Stimulated activated CD4-positive, alpha-beta T cell treated with anti-CD3 and anti-CD28 coated beads, Interleukin-1b, Interleukin-23, amount 100 ng/mL, for 24 hours (primary cell): ENCODE data around the gene GPSM3.
A peak's percentile ranks its signal among the peaks of the same experiment; 100 is the strongest.
"Not testable (repeated sequence)": the region's sequence is repeated elsewhere in the genome, so short reads cannot be mapped to it uniquely, and the experiment has no call there.

Experiments
- DNase-seq, 4 experiments: peaks; one replicate each; pipeline ENCODE4 v3.0.0-alpha.2; 2020; ENCODE audit warnings: low read depth in 4 of 4, low spot score in 1 of 4

The GPSM3 gene, protein sequence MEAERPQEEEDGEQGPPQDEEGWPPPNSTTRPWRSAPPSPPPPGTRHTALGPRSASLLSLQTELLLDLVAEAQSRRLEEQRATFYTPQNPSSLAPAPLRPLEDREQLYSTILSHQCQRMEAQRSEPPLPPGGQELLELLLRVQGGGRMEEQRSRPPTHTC

DNA sequence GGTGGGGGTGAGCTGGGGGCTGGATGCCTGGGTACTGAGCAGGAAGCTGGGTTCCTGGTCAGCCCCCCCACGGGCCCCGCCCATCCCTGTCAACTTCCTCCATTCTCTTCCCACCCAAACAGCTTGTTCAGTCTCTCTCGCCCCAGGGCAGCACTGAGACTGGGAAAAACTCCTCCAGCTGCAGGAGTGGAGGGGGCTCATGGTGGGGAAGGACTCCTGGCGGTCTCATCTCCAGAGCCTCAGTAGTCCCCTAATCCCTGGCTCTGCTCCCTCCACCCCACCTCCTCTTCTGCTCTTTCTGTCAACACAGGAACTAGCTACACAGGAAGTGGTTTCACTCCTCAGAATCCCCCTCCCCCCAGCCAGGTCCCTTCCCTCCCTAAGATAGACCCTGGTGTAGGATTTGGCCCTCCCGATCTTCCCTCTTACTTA is at the start of gene GPSM3:
Gene GPSM3 (minus strand): TSS at position 36 of the 432 bp plus-strand sequence. CDS start 130 bp downstream, outside the sequence.
- DNase-seq: peak in 1 of 4 experiments; percentile 47

GRCh38 chr6:32240686-32241085 is 48.2 kb upstream of the GPSM3 start:
- DNase-seq: no peak

DNA sequence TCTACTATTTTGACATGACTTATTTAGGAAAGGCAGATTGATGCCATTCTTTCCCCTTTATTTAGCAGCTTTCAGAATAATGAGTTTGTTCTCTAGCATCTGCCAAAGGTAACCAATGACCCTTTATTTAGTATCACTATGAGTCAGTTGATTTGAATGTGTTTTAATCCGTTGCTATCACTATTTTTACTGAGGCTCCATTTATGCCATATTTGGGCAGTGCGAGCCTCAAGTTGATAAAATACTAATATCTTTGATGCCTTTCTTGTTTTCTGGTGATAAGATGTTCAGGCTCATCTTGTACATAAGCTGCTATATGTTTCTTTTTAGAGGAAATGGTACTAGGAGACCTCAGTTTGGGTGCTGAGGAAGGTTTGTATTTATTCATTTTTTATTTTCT is 47.0 kb upstream of the GPSM3 start:
- DNase-seq: no peak

GRCh38 chr6:32234934-32235333 is 42.5 kb upstream of the GPSM3 start:
- DNase-seq: no peak

- DNase-seq: no peak
These were observed 34.0 kb upstream of the GPSM3 start for GRCh38 chr6:32226434-32226833.

GRCh38 chr6:32224696-32225095 is 32.3 kb upstream of the GPSM3 start:
- DNase-seq: no peak

DNA sequence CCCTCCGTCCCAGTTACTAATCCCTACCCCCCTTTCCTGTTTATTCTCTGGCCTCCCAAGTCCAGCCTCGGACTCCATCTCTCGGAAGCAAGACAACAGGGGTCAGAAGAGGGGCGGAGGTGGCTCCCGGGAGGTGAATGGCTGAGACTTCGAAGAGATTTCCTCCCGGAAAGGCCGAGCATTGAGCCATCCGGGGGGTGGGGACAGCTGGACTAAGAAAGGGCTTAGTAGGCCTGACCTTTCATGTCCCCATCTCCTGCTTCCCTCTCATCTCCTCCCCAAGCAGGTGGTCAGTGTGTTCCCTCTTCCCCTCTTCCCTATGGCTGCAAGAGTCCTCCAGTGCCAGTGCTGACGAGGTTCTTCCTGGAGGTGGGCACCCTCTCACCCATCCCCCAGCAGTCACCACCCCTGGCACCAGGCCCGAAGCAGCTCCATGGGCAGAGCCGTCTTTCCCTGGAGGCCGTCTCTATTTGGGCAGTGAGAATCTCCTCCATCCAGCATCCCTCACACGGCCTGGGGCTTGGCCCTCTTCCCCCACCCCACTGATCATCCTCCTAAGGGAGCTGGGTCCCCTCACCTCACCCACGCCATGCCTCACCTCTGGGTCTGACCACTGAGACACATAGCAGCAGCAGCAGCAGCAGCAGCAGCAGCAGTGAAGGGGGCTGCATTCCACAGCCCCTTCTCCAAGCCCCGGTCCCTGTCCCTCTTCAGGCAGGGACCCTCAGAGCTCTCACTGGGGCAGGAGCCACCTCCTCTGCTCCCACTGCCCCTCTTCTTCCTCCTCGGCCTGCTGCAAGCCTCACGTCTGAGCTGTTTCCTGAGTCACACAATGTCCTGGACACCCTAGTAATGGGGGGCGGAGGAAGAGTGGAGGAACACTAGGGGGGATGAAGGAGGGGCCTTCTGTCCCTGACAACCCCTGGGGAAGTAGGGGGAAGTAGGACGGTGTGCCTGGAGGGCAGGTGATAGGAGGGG is 31.1 kb upstream of the GPSM3 start, which contains the start of gene NOTCH4:
Gene NOTCH4 (minus strand): TSS at position 810 of the 978 bp plus-strand sequence. CDS start 139 bp downstream, at position 671.
- no peak for DNase-seq

DNA sequence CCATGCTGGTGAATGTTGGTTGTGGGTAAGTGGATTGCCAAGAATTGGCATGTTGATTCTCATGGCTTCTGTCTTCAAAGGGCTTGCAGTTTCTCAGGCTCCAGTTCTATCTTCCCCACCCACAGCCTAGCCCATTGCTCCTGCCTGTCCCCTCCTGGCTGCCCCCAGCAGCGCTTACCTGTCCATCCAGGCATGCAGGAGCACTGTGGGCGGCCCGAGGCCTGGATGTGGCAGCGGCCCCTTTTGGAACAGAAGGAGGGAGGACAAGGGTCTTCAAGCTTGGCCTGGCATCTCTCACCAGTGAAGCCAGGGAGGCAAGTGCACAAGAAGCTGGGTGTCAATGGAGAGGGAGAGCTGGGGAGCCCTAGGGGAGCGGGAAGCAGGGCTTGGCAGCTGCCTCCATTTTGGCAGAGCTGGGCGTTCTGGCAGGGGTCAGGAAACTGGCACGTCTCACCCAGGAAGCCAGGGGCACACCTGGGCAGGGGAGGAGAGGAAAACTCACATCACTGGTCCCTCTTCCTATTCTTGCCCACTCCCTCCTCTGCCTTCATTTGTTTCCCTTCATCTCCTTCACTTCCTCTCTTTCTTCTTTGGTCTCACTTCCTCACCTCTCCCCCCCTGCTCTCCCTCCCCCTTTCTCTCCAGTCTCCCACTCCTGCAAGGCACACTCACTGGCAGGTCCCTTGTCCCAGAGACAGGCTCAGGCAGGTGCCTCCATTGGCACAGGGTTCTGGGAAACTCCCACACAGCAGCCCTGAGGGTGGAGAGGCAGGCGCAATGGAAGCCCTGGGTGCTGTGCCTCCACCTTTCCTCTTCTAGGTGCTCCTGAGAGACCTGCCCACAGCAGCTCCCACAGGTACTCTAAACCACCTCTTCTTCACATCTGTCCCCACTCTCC is 30.1 kb upstream of the GPSM3 start:
- DNase-seq: no peak

DNA sequence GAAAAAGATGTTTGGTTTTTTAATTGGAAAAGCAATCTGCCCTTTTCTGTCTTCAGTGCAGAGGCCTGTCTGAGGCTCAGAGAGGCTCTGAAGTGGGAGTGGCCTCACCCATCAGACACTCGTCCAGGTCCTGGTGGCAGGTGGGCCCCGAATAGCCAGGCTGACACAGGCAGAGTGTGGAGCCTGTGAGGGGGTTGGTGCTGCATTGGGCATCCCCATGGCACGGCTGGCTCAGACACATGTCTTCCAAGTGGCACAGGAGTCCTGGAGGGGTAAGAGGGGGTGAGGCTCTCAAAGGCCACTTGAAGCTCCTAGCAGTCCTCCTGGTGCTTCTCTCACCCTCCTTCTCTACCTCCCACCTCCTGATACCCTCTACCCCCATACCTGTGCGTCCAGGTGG is 27.6 kb upstream of the GPSM3 start:
- no peak for DNase-seq

- DNase-seq: no peak
These were observed 25.7 kb upstream of the GPSM3 start for GRCh38 chr6:32218167-32218566.

DNA sequence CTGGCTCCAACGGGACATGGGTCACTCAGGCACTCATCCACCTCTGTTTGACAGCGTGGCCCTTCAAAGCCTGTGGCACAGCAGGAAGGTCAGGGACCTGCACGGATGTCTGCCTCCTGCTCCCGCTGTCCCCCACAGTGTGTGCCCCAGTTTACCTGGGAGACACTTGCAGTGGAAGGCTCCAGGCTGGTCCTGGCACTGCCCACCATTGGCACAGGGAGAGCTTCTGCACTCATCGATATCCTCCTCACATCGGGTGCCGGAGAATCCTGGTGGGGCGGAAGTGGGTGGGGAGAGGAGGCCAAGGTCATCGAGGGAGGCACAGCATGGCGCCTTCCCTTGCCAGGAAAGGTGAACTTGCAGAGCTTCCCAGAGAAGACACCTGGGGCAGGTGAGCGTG is 24.6 kb upstream of the GPSM3 start:
- no peak for DNase-seq

DNA sequence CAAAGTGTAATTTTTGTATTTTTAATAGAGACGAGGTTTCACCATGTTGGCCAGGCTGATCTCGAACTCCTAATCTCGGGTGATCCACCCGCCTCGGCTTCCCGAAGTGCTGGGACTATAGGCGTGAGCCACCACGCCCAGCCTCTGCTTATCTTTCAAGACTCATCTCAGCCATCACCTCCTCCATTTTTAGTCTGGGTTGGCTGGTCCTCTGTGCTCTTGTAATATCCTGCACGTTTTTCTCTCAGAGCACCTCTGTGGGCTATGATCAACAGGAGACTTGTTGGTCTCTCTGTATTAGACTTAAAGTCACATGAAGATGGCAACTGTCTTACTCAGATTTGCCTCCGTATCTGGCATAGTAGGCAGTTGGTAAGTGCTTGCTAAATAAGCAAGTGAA is 23.8 kb upstream of the GPSM3 start:
- DNase-seq: no peak

DNA sequence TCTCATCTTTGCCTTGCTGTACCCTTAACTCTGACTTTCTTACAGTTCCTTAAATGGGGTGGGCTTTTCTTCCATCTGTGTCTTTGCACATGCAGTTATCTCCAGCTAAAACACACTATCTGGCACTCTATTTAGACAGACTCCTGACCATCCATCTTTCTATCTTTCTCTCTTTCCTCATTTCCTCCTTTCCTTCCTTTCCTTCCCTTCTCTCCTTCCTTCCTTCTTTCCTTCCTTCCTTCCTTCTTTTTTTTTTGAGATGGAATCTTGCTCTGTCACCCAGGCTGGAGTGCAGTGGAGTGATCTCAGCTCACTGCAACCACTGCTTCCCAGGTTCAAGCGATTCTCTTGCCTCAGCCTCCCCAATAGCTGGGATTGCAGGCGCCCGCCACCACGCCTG is 23.2 kb upstream of the GPSM3 start:
- no peak for DNase-seq

DNA sequence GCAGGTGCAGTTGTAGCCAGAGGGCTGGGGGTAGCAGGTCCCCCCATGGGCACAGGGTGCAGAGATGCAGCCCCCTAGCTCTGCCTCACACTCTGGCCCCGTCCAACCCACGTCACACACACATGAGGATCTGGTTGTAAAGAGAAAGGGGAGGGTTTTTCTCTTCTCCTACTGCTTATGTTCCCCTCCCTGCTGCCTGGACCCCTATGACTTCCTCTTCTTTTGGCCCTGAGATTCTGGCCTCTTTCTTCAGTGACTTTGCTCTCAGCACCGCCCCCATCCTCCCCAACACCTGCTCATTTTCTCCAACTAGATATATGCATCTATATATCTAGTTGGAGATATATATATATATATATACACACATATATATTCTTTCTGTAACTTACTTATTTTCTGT is 21.7 kb upstream of the GPSM3 start:
- no peak for DNase-seq

DNA sequence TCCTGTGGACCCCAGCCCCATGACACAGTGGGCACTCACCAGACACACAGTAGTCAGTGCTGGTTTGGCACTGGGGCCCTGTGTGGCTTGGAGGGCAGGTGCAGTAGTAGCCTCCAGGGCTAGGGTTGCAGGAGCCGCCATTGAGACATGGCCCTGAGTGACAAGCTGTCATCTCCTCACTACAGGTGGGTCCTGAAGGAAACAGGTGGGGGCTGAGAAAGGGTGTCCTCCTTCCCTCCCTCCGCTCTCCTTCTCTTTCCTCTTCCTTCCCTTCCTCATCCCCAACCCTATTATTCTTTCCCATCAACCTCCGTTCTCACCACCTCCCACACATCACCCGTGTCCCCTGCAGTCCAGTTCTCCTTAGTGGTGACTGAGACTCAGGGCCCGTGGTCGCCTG is 21.2 kb upstream of the GPSM3 start:
- no peak for DNase-seq

DNA sequence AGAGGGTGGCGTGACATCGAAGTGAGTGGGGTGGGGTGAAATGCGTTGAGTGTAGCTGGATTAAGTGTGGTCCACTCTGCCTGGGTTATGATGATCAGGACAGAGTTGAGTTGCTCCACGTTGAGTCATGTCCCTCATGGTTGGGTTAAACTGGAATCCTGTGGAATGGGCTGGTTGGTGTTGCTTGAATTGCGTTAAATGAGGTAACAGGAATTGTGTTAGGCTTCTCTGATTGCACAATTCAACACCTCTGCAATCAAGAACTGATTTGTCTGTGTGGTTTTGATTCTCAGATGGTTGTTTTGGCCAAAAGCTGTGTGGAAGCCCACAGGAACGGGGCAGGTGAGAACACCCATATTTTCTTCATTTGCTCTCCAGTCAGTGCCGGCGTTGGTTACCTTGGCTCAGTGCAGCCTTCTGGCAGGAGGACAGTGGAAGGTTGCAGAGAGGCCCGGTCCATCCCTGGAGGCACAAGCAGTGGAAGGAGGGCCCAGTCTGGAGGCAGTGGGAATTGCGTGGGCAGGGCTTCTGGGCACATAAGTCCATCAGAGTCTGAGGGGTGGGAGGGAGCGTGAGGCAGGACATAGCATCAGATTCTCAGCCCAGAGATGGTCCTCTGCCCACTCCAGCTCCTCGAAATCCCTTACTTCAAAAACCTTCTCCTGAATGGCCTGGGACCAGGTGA is 19.8 kb upstream of the GPSM3 start:
- DNase-seq: no peak

GRCh38 chr6:32211432-32211831 is 19.0 kb upstream of the GPSM3 start:
- DNase-seq: not testable (repeated sequence)

DNA sequence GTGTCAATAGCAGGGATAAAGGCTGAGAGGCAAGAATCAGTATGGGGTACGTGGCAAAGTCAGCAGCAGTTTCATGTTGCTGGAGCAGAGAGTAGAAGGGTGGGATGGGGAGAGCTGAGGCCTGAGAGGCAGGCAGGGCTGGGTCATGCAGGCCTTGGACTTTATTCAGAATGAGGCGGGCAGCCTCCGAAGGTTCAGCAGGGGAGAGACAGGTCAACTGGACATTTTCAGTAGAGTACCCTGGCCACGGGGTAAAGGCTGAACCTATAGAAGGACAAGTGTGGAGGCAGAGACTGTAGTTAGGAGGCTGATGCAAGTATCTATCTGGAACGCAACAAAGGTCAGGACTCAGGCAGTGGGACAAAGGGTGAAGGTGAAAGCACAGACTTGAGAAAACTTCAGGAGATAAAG is 17.8 kb upstream of the GPSM3 start:
- no peak for DNase-seq

GRCh38 chr6:32208996-32209395 is 16.6 kb upstream of the GPSM3 start:
- no peak for DNase-seq

- no peak for DNase-seq
These were observed 11.8 kb upstream of the GPSM3 start for GRCh38 chr6:32204268-32204715.
